Measurements from ENCODE around the gene ENTHD1.

Gene ENTHD1

DNA sequence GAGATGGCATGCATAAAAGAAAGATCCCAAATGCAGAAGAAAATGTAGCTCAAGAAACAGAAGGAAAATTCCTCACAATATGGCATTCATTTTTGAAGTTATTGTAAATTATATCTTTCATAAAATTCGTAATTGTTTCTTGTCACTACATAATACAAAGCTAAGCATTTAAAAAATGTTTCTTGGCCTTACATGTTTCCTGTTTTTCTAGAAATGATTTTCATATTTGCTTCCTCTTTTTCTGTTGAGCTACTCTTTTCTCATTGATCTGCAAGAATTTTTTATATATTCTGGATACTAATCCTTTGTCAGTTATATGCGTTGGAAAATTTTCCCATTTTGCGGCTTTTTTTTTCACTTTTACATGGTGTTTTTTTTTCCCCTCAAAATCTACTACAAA is 48.0 kb downstream of the ENTHD1 start:
- DNase-seq = peak in 2 of 4 experiments; percentile 53 to 62

DNA sequence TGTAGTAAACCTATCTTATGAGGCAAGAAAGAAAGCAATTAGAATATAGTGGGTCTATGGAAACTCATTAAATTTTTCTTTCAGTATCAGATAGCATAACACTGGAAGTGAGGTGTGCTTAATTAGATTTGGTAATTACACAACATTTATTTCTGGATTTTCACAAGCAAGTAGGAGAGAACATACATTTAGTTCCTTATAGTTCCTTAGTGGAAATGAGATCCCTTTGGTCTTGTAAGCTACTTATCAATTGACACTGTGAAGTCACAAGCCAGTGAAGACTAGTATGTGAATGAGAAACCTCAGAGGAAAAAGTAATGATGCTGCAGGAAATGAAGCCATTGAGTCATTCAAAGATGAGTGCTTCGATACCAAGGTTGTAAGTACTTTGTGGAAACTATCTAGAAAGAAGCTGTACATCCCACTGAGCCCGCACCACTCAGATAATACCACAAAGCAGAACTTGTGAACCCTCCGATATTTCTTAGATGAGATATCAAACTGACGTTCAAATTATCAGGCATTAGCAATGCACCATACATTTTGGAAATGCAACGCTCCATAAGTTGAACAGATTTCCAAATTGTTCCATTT is 53.5 kb downstream of the ENTHD1 start:
- DNase-seq = no peak

DNA sequence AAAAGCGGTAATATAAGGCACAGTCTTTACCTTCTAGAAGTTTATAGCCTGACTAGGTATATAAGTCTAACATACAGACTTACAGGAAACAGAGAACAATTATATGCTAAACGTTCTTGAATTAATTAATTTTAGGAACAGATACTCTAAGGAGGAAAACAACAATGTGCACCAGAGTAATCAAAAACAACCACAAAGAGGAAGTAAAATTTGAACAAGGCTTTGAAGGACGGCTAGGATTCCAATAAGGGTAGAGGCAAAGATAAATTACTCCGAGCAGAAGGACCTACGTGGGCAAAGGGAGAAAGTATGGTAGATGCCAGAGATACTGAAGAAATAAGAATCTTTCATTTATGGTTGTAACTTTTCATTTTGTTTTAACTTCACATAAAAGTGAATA is 54.4 kb downstream of the ENTHD1 start:
- peak in 2 of 4 experiments; percentile 45 to 55 for DNase-seq

DNA sequence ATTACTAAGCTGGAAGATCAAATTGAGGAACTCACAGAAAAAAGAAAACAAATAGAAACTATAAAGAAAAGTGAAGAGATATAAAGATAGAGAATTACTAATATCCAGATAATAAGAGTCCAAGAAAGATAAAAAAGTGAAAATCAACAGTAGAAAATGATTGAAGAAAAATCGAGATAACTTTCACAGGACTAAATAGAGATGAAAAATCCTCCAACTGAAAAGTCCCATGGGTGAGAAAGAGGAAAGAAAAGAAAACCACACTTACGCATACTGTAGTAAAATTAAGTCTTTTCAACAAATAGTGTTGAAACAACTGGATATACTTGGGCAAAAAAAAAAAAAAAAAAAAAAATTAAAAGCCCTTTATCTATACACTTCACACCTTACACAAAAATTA is 60.0 kb downstream of the ENTHD1 start:
- DNase-seq = peak in 1 of 4 experiments; percentile 14

DNA sequence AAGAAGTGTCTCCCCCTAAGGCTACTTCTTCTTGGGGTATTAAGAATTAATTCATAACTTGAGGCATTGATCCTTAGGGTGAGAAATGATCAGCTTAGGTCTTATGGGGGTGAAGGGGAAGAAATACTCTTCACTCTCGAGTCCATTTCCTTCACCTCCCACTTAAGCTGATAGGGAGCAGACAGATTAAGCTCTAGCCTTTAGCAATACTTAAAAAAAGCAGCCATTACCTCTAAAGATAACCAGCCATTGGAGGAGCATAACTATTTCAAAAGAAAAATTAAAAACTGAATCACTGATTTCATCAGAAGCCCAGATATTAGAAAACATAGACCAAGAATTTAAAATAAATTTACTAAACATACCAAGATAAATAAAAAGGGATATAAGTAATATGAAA is 60.5 kb downstream of the ENTHD1 start:
- no peak for DNase-seq

DNA sequence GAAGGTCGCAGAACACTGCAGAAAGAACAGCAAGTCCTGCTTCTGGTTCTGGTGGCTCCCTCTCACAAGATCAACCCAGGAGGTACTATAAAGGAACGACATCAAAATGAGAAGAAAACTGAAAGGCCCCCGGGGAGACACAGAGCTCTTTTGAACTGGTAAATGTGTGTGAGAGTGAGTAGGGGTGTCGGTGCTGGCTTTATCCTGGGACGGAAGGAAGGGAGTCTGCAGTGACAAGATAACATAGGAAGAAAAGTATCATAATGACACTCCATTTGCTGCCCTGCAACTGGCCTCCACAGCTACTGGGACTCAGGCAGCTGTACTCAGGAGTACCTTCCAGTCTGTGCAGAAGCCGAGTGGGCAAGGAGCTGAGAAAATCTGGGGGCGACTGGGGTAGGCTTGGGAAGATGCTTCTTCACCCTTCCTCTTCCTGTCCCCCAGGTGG is 60.9 kb downstream of the ENTHD1 start:
- DNase-seq = no peak

DNA sequence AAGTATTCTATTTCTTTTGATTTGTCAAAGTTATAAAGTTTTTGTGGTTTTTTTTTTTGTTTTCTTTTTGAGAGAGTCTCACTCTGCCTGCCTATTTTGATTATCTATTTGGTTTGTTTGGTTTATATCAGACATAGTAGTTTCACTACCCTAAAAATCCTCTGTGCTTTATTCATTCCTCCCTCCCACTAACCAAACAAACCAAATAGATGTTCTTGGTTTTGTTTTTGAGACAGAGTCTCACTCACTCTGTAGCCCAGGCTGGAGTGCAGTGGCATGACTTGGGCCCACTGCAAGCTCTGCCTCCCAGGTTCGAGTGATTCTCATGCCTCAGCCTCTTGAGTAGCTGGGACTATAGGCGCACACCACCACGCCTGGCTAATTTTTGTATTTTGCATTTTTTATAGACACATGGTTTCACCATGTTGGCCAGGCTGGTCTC is 67.9 kb downstream of the ENTHD1 start:
- no peak for DNase-seq

DNA sequence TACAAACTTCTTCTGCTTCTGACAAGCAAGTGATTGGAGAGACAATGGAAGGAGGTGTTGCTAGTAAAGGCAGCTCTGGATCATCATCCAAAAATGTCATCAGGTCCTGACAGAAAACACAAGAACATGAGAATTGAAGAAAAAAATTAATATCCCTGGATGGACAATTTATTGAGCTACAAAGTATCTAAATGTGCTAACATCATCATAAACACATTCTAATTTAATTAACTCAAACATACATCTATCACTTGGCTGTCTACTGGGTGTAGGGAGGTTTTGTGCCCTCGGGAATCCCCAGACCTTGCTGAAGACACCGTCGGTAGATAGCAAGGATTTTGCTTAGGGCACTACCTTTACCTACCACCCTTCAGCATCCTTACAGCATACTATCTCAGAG is 72.6 kb downstream of the ENTHD1 start:
- no peak for DNase-seq

DNA sequence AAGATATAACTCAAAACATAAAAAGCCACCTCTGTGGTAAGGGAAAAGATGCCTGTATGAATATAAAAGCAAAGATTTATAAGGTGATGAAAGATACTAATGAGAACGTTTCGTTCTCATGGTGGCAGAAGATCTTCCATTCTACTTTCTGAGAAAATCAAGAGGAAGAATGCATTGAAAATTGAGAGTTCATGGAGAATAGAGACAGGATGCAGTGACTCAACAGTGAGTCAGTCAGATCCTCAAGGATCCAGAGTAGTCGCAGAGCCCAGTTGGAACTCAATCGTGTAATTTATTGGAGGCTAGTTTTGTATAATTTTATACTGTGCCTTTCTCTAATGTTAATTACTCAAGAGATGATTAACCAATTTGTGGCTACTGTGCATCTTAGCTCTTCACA is 73.3 kb downstream of the ENTHD1 start:
- peak in 2 of 4 experiments; percentile 6 to 27 for DNase-seq

DNA sequence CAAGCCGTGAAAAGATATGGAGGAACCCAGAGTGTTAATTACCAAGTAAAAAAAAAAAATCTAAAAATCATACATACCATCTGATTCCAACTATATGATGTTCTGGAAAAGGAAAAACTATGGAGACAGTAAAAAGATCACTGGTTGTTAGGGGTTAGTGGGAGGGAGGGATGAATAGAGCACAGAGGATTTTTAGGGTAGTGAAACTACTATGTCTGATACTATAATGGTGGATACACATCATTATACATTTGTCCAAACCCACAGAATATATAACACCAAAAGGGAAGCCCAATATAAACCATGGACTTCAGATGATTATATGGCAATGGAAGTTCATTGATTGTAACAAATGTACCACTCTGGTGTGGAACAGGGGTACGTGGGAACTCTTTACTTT is 74.1 kb downstream of the ENTHD1 start:
- DNase-seq = peak in 2 of 4 experiments; percentile 37 to 40

DNA sequence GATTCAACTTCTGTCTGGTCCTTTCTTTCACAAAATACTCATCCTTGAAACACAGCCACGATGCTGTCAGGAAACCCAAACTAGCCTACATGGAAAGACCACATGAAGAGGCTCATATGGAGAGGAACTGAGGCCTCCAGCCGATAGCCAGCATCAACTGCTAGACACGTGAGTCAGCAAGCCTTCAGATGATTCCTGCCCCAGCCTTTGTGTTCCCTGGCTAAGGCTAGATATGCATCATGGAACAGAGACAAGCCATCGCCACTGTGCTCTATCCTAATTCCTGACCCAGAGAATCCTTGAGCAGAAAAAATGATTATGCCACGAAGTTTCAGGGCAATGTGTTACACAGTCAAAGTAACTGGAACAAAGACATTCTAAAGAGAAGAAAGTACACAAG is 75.5 kb downstream of the ENTHD1 start:
- DNase-seq = peak in 2 of 4 experiments; percentile 5 to 10

DNA sequence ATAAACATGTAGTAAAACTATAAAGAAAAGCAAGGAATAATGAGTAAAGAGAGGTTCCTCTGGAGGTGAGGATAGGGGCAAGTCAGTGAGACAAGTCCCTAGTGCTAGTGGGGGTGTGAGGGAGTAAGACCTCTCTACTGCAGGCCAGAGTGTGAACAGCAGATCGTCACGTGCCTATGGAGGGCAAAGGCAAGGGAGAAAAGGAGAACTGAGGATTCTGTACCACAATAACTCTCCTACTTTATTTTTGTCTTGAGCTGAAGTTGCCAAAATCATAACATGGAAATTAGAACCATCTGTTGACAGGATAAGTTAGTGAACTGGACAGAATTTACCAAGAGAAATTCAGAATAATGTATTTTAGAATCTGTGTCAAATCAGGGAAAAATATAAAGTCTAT is 77.6 kb downstream of the ENTHD1 start:
- peak; percentile 41 to 70 (median 64) for DNase-seq

DNA sequence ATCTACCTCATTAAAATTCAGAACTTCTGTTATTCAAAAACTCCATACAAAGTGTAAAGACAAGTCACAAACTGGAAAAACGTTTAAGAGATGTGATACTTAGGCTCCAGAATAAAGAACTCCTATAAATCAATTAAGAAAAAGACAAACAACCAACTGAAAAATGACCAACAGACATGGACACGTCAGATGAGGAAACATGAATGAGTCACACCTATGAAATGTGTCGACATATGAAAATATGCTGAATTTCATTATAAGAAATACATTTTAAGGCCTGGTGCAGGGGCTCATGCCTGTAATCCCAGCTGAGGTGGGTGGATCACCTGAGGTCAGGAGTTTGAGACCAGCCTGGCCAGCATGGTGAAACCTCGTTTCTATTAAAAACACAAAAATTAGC is 78.7 kb downstream of the ENTHD1 start:
- DNase-seq = peak; percentile 16 to 64 (median 39)

DNA sequence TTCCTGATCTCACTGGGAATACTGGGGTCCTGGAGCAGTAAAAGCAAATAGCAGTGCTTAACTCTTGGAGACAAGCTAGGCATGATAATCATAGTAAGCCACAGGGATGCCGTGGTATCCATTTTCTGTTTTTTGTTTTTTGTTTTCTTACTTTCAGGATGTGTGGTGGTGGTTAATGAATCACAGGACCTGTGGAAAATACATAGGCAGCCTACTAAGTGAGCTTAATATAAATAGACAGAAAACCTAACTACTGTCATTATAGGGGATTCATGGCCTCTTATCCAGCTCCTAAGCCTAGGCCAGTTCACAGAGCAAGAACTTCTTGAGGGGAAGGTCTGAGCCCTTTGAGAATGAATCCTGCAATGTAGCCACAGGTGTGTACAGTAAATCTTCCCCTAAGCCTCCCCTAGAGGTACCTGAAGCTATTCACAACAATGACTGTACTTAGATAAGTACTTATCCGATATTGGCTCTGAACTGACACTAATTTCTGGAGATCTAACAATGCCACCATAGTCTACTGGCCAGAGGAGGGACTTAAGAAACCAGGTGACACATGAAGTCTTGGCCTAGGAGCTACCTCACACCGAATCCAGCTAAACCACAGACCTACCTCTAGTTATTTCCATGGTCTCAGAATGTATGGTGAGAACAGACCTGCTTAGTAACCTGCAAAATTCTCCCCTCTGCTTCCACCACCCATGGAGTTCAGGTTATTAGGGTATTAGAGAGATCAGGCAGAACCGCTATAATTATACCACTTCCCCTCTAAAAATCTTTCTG is 83.6 kb downstream of the ENTHD1 start:
- DNase-seq = no peak

DNA sequence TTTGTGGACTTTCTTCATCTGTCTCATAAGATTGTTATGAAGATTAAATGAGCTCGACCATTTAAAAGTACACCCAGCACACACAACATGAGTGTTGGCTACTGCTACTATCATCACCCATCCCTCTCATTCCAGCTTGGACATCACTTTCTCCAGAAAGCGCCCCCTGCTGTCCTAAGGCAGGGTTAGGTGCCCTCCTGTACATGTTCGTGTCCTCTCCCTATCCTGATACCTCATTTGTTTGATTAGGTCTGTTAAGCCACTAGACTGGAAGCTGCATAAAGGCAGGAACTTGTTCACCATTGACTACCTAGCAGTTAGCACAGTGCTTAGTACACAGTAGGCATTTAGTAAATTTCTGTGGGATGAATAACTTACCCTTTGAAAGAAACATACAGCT is 85.5 kb downstream of the ENTHD1 start:
- peak in 3 of 4 experiments; percentile 3 to 34 (median 33) for DNase-seq

DNA sequence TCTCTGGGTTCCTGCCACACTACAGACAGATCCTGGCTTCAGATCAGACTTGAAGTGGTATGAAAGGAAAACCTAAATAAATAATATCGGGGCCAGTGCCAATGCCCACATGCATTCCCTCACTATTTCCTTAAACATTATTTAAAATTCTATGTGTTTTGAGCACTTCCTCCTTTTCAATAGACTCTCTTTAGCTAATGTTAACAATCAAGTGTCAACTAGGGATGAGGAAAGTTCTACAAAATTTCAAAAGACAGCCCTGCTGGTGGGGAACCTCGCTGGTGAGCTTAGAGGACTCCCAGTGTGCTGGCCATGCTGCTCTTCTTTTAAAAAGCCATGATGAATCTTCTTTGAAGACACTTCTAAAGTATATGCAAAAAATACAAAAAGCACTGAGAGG is 87.5 kb downstream of the ENTHD1 start:
- peak; percentile 20 to 49 (median 39) for DNase-seq

DNA sequence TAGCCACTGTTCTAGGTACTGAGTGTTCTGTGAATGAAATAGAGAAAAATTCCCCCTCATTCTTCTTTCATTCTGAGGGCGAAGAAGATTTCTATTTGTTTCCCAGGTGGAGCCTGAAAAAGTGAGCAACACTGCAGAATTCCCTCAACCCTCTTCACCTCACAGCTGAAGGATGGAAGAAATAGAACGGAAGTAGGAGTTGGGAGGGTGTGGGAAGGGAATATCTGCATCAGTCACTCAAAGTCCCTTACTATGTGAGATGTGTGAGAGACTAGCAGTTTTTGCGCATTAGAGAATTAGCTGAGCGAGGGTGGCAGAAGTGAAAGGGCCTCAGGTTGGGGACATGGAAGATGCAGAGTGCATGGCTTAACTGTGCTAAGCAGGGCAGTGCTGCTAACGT is 88.4 kb downstream of the ENTHD1 start:
- no peak for DNase-seq

DNA sequence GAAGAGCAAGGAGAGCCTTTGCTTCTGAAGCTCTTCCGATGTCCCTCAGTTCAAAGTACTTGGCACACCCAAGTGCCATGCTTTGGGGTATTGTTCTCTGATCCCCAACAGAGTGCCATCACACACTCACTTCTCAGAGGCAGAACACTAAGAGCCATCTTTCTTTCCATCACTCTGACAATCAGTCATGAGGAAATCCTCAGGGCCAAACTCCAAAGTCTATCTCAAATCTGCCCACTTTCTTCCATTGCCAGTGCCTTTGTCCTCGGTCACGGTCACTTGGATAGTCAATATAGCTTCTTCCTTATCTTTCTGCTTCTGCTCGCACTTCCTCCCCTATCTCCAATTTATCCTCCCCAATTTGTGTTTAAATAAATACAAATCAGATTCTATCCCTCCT is 90.9 kb downstream of the ENTHD1 start:
- no peak for DNase-seq

DNA sequence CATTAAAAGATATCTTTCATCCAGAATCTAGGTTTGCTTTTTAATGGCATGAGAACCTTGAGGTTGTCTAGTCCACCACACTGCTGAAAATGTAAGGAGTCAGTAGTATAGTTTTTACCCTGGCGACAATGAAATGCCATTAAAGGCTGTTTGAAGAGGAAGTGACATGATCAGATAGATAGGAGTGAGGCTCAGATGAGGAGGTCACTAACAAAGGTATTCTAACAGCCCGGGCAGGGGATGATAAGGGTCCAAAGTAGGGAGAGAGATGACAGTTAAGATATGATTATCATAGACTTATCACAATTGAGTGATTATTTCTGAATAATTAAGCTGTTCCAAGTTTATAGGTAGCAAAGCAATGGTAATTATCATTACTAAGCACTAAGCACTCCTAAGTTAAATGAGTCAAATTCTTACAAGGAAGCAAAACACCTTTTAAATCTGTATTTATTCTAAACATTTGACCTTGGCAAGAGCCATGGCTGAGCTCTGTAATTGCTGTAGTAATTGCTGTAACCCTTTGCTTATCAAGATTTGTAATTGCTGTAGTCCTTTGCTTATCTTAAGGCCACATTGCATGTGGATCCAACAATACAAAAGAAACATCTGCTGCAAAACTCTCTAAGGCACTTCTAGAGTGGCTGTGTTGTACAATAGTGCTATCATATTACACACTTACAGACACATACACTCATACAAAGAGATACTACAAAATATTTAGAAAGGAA is 92.6 kb downstream of the ENTHD1 start:
- DNase-seq = no peak

DNA sequence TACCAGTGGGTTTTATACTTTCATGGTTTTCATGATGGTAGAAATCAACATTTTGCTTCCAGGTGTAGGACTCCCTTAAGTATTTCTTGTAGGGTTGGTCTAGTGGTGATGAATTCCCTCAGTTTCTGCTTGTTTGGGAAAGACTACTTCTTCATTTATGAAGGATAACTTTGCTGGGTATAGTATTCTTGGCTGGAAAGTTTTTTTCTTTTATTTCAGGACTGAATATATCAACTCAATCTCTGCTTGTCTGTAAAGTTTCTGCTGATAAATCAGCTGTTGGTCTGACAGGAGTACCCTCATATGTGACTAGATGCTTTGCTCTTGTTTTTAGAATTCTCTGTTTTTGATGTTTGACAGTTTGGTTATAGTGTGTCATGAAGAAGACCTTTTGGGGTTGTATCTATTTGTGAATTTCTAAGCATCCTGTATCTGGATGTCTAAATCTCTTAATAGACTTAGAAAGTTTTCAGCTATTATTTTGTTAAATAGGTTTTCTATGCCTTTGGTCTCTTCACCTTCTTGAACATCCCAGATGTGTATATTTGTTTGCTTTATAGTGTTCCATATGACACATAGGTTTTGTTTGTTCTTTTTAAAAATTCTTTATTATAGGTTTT is 95.9 kb downstream of the ENTHD1 start:
- no peak for DNase-seq

DNA sequence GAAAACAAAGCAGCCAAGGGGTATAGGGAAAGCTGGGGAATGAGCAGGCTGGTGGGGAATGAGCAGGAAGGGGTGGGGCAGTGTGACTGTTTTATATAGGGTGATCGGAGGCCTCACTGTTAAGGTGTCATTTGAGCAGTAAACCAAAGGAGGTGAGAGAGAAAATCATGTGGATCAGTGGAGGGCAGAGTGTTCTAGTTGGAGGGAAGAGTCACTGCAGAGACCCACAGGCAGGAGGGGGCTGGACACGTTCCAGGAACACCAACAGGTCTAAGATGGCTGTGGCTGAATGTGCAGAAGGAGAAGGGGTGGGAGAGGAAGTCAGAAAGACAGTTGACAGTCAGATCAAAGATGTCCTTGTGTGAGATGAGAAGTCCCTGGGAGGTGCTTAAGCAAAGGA is 103.8 kb downstream of the ENTHD1 start:
- no peak for DNase-seq

DNA sequence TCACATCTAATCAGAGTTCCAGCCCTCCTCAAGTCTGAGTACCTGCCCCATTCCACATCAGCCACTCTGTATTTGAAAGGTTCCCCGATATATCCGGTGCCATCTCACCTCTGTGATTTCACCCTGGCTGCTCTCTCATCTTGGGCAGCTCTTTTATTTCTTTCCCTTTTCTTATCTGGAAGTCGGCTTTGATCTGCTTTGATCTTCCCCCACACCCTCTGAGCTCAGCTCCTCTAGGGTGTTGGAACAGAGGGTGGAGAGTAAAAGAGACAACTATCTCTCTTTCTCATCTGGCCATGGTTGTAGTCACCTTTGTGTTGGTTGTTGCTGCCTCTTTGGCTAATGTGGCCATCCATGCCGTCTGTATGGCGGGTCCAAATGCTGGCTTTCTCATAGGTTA is 108.3 kb downstream of the ENTHD1 start:
- DNase-seq = no peak
